ENCODE measurements around the gene TEAD1.

DNA sequence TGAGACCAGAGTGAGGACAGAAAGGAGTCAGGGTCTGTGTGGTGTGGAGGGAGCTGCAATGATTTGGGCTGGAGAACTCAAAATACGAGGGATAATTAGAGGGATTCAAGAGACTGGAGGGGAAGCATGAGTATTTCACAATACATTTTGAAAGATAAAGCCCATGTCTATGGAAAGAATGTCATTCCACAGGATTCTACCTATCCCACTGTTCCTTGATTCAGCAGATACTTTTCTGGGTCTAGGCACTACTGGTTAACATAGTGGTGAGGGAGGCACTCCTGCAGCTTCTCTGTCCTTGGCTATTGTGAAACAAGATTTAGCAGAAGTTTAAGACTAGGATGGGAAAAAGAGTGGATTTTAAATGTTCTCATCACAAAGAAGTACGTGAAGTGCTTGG lies 262.0 kb downstream of the TEAD1 start:
- no peak for TF ChIP-seq POLR2A (IDR thresholded peaks at IDR 0.05)
- TF ChIP-seq, protein P1, sequence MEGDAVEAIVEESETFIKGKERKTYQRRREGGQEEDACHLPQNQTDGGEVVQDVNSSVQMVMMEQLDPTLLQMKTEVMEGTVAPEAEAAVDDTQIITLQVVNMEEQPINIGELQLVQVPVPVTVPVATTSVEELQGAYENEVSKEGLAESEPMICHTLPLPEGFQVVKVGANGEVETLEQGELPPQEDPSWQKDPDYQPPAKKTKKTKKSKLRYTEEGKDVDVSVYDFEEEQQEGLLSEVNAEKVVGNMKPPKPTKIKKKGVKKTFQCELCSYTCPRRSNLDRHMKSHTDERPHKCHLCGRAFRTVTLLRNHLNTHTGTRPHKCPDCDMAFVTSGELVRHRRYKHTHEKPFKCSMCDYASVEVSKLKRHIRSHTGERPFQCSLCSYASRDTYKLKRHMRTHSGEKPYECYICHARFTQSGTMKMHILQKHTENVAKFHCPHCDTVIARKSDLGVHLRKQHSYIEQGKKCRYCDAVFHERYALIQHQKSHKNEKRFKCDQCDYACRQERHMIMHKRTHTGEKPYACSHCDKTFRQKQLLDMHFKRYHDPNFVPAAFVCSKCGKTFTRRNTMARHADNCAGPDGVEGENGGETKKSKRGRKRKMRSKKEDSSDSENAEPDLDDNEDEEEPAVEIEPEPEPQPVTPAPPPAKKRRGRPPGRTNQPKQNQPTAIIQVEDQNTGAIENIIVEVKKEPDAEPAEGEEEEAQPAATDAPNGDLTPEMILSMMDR (IDR thresholded peaks at IDR 0.05): no peak
